ENCODE measurements around the gene TFE3.

GRCh38 chrX:49002091-49002935, 40.8 kb downstream of the TFE3 start, which contains the start of gene GRIPAP1:
- no peak for TF ChIP-seq CTCF (IDR thresholded peaks at IDR 0.05; ENCODE audit: low read depth, low read length, poor library complexity, severe bottlenecking)
- TF ChIP-seq EZH2phosphoT487 (IDR thresholded peaks at IDR 0.05; ENCODE audit: borderline replicate concordance, low read length), result no peak

All from DOHH2 (cell line).